Heart right ventricle (tissue), 16 donors: Measurements from ENCODE around the gene STAG3. TPM values are rescaled to one million over a fixed set of nuclear protein-coding genes. Genes with fewer than 3 reads are reported as not detected.

Experiments
- ATAC-seq, 8 donors: fragments of 200-7000 bp; cut with Tn5 transposase; one replicate each; pipeline ENCODE4 v1.9.1; 2020; ENCODE audit warnings: mild to moderate bottlenecking in 8 of 8, moderate library complexity in 8 of 8, moderate number of reproducible peaks in 1 of 8
- DNase-seq, 2 donors: peaks; one replicate each; pipeline ENCODE4 v3.0.0-alpha.2; 2020
- H3K27ac ChIP-seq, 10 donors: fragments of 200-600 bp; sonication (generic) in 2 of 10; one replicate each; pipeline versions ENCODE4 v1.5.0 to v1.8.0; 2020 to 2022; ENCODE audit warnings: mild to moderate bottlenecking in 3 of 10
- H3K27me3 ChIP-seq, 7 donors: fragments of 200-600 bp; one replicate each; pipeline ENCODE4 v1.8.0; 2021 to 2022; ENCODE audit warnings: mild to moderate bottlenecking in 2 of 7
- H3K36me3 ChIP-seq, 9 donors: fragments of 200-600 bp; sonication (generic) in 1 of 9; one replicate each; pipeline versions ENCODE4 v1.5.0 to v1.8.0; 2020 to 2022; ENCODE audit warnings: mild to moderate bottlenecking in 2 of 9
- H3K4me1 ChIP-seq, 9 donors: fragments of 200-600 bp; sonication (generic) in 1 of 9; one replicate each; pipeline versions ENCODE4 v1.5.0 to v1.8.0; 2020 to 2022; ENCODE audit warnings: mild to moderate bottlenecking in 4 of 9
- H3K4me3 ChIP-seq, 10 donors: fragments of 200-600 bp; sonication (generic) in 2 of 10; one replicate each; pipeline versions ENCODE4 v1.5.0 to v1.8.0; 2020 to 2022; ENCODE audit warnings: mild to moderate bottlenecking in 7 of 10, moderate library complexity in 2 of 10
- H3K9me3 ChIP-seq, 11 donors: fragments of 200-600 bp in 10 of 11; sonication (generic) in 2 of 11; one replicate each; pipeline versions ENCODE4 v1.5.0 to v1.8.0; 2013 to 2022; ENCODE audit warnings: mild to moderate bottlenecking in 2 of 11, control low read depth in 1 of 11, moderate library complexity in 1 of 11
- WGBS, 2 donors: extraction: QIAGEN DNeasy Blood & Tissue Kit; methylation state at CpG; one replicate each; pipeline ENCODE4 v1.1.7; 2013; ENCODE audit warnings: inconsistent platforms in 1 of 2; 5-methylcytosine and 5-hydroxymethylcytosine counted together
- intact Hi-C, 10 donors: fragments of 100-400 bp; cut with DNase I; formaldehyde crosslinking; loops; one replicate each; pipeline versions ENCODE4 v1.11.1 to v1.14.2; 2022
- polyA plus RNA-seq, 2 donors: library from polyadenylated mRNA; stranded (reverse); fragments of 200-250 nt; gene quantifications; one replicate each; pipeline ENCODE4 v1.2.3, GENCODE V29; 2013
- total RNA-seq, 10 donors: library from RNA; stranded (reverse); fragmentation: NEBNext Ultra II Directional in 3 of 10; extraction: Animal tissue kit (Norgen Biotek cat#: 25700) in 3 of 10; gene quantifications; one replicate each; pipeline versions ENCODE4 v1.2.1 to v1.2.4, GENCODE V29; 2021 to 2023
- TF ChIP-seq, protein P1 (sequence below), 9 donors: fragments of 200-600 bp; sonication (generic) in 2 of 9; IDR thresholded peaks; one replicate each; pipeline versions ENCODE4 v1.5.0 to v1.8.0; 2021 to 2022; ENCODE audit warnings: antibody characterized with exemption in 9 of 9, mild to moderate bottlenecking in 5 of 9, moderate library complexity in 1 of 9
- donor health status: Arrhythmogenic right ventricular cardiomyopathy.
- donor health status: ischemic (EF 13 %, LVEDD 7.1; RV severe dilation, severe dysfunction).
- donor health status: healthy with polysubstance abuse.
- donor health status: DM: no; HTN: yes; CAD: no.
- donor health status: DM: no; HTN: no; CAD: no.
- donor health status: ischemic (EF 25% LVEDD 6.9; RV normal size, moderate dysfunction).
- donor health status: ischemic (EF 25% LVEDD 5.7; RV mildly dilated, moderate dysfunction).
- donor health status: healthy.
- donor health status: DM: yes; HTN: yes; CAD: no.
- donor health status: Ischemic cardiomyopathy.
- donor health status: ischemic (EF 35%, LVEDD 5.7; RV mildly dilated, moderate dysfunction).
- donor health status: nonischemic (EF 11% LVEDD 7.7; RV severe dilation, severe dysfunction).
- donor health status: DM: yes; HTN: yes; CAD: no.
- donor health status: PGD.
- donor health status: ischemic (EF 29% LVEDD 5.4; RV normal size, mild dysfunction).
- donor health status: nonischemic (EF 23%, LVEDD 6.1; RV moderate dilation, normal function).

Gene STAG3
- total and polyA plus RNA-seq, 12 donors: 0.13 to 1.5 (median 0.47) TPM; not detected in 1

DNA sequence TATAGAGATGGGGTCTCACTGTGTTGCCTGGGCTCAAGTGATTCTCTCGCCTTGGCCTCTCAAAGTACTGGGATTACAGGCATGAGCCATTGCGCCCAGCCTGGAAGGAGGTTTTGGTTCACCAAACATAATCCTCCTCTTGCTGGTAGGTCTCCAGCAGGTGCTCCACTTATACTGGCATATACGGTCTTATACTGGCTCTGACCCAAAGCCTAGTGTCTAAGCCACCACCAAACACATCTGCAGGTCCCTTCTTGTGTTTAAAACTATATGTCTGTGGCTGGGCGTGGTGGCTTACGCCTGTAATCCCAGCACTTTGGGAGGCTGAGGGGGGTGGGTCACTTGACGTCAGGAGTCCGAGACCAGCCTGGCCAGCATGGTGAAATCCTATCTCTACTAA is 45.6 kb upstream of the STAG3 start:
- intact Hi-C loops: loop anchor here (2.0 to 10.0 kb wide), 9 partner anchors 80 to 273 kb away; partner anchors contain the start of genes PVRIG (in 5 of the 10) and TRIM4 (in 1 of the 10)
- H3K4me3 ChIP-seq: no peak overlapping the region
- WGBS, 2 donors: 60 to 67% methylated on average over 7 of the region's 7 CpGs
- no peaks in the 10 kb centered on the region for H3K36me3 ChIP-seq
- TF ChIP-seq, protein P1, sequence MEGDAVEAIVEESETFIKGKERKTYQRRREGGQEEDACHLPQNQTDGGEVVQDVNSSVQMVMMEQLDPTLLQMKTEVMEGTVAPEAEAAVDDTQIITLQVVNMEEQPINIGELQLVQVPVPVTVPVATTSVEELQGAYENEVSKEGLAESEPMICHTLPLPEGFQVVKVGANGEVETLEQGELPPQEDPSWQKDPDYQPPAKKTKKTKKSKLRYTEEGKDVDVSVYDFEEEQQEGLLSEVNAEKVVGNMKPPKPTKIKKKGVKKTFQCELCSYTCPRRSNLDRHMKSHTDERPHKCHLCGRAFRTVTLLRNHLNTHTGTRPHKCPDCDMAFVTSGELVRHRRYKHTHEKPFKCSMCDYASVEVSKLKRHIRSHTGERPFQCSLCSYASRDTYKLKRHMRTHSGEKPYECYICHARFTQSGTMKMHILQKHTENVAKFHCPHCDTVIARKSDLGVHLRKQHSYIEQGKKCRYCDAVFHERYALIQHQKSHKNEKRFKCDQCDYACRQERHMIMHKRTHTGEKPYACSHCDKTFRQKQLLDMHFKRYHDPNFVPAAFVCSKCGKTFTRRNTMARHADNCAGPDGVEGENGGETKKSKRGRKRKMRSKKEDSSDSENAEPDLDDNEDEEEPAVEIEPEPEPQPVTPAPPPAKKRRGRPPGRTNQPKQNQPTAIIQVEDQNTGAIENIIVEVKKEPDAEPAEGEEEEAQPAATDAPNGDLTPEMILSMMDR (IDR thresholded peaks at IDR 0.05): no peak
- no peak for ATAC-seq
- peaks cover 7 to 24% (median 10%) of the 10 kb centered on the region in 9 donors for H3K4me1 ChIP-seq
- H3K27ac ChIP-seq: no peak overlapping the region
- H3K27me3 ChIP-seq: peaks cover 0 to 6% (median 0%) of the 10 kb centered on the region in 7 donors
- H3K9me3 ChIP-seq: no peaks in the 10 kb centered on the region
- no peak for DNase-seq

DNA sequence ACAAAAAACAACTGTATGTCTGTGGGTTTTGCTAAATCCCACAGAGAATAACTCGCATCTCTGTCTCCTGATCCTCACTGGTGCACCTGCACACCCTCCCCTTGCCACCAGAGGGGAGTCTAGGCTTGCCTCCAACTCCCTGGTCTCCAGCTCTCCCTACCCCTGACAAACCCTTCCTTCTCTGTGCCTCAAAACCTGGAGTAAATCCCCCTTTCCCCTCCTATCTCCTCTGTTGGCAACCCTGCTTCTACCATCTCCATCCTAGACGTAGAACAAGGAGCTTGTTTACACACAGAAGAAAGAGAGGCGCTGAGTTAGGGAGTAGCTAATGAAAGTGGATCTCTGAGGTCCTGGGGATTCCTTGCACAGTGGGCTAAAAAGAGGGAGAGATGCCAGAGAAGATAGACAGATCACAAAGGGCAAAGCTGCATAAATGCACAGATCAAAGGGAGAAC is 45.0 kb upstream of the STAG3 start:
- Histone ChIP-seq H3K4me1 (peaks cover 3 to 18% (median 8%) of the 10 kb centered on the region in 9 donors), H3K27ac (no peak overlapping the region), H3K9me3 (no peaks in the 10 kb centered on the region), H3K36me3 (no peaks in the 10 kb centered on the region), H3K4me3 (no peak overlapping the region), H3K27me3 (peaks cover 0 to 6% (median 0%) of the 10 kb centered on the region in 7 donors)
- intact Hi-C loops: loop anchor here (2.0 to 10.0 kb wide), 9 partner anchors 80 to 272 kb away; partner anchors contain the start of genes PVRIG (in 5 of the 10) and TRIM4 (in 1 of the 10)
- ATAC-seq (peak in 7 of 8 donors; percentile 69 to 83 (median 80)), DNase-seq (peak in 1 of 2 donors; percentile 39)
- TF ChIP-seq, protein P1 (IDR thresholded peaks at IDR 0.05): peak; percentile 40 to 89 (median 79)
- WGBS, 2 donors: 18 to 24% methylated on average over 3 of the region's 3 CpGs

DNA sequence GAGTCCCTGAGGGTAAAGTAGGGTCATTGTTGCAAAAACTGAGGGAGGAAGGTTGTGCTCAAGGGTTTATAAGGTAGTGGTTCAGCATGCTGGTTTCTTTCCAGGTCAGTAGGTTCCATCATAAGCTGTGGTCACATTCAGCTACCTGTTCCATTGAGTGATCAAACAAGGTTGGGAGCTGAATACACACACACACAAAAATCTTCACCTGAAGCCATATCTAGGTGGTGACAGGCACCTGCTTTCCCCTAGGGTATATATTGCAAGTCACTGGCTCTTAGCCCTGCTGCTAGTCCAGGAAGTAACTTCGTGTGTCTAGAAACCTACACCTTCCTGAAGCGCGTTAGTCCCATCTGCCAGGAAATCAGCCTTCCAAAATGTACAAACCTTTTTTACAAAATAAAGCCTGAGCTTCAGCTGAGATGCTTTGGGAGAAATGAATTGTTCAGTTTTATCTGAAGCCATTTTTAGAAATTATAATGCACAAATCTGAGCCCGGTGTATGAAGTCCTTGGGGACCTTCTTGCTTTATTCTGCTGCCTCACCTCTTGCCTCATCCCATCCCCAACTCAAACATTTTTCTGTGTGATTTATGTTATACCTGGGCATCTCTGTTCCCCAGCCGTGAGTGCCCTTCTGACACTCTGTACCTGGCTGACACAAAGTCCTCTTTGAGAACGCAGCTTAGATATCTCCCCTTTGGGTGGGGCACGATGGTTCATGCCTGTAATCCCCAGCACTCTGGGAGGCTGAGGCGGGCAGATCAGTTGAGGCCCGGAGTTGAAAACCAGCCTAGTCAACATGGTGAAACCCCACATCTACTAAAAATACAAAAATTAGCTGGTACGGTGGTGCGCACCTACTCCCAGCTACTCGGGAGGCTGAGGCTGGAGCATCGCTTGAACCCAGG is 39.6 kb upstream of the STAG3 start:
- Histone ChIP-seq H3K4me1 (peaks cover 0 to 6% (median 0%) of the 10 kb centered on the region in 9 donors), H3K27me3 (peaks cover 0 to 11% (median 0%) of the 10 kb centered on the region in 7 donors), H3K27ac (no peak overlapping the region), H3K9me3 (no peaks in the 10 kb centered on the region), H3K36me3 (no peaks in the 10 kb centered on the region), H3K4me3 (no peak overlapping the region)
- DNase-seq (no peak), ATAC-seq (no peak)
- TF ChIP-seq, protein P1 (IDR thresholded peaks at IDR 0.05): no peak
- WGBS, 2 donors: 81% methylated on average over 13 of the region's 13 CpGs
- intact Hi-C loops: loop anchor here in 2 of 10 donors (10.0 kb wide), 2 partner anchors 207 to 267 kb away; no protein-coding TSS in a partner anchor

DNA sequence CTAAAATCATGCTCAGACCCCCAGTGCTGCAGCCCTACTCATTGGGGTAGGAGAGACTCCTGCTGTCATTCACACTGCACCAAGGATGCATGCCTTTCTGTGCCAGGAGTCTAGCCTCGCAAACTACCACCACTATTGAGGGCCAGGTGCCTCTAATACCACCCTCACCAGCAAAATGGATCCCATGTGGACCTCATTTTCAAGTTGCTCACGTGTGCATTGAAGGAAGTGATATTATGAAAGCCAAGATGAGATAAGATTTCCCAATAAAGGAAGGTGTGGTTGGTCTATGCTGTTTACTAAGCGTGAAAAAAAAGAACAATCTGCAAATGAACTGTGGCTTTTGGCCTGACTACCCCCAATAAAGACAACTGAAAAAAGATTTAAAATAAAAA is 36.2 kb upstream of the STAG3 start:
- intact Hi-C loops: no loop called here
- Histone ChIP-seq H3K27ac (no peak overlapping the region), H3K36me3 (no peaks in the 10 kb centered on the region), H3K27me3 (peaks cover 0 to 11% (median 0%) of the 10 kb centered on the region in 7 donors), H3K4me1 (peaks cover 0 to 6% (median 0%) of the 10 kb centered on the region in 9 donors), H3K9me3 (no peaks in the 10 kb centered on the region), H3K4me3 (no peak overlapping the region)
- TF ChIP-seq, protein P1 (IDR thresholded peaks at IDR 0.05): no peak
- no peak for DNase-seq
- WGBS, 2 donors: 60 to 64% methylated on average over 3 of the region's 3 CpGs
- no peak for ATAC-seq
